Thymus (tissue), 11 donors: ENCODE measurements around the gene REPIN1. TPM values are rescaled to one million over a fixed set of nuclear protein-coding genes. Genes with fewer than 3 reads are reported as not detected.

Experiments used
- DNase-seq, 9 donors: peaks; one replicate each; pipeline ENCODE4 v3.0.0-alpha.2; 2013; ENCODE audit warnings: low spot score in 9 of 9, low read depth in 6 of 9, missing footprints in 1 of 9
- H3K27ac ChIP-seq, 2 donors: one replicate each; pipeline ENCODE4 v1.5.1; 2013; ENCODE audit warnings: control low read depth in 1 of 2, low read depth in 1 of 2, low read length in 1 of 2, mild to moderate bottlenecking in 1 of 2, moderate library complexity in 1 of 2
- H3K27me3 ChIP-seq, 2 donors: one replicate each; pipeline ENCODE4 v1.5.1; 2013; ENCODE audit warnings: low read length in 1 of 2; ENCODE audit not compliant: control insufficient read depth in 2 of 2, insufficient read depth in 1 of 2
- H3K36me3 ChIP-seq, 2 donors: one replicate each; pipeline ENCODE4 v1.5.1; 2013; ENCODE audit warnings: low read length in 1 of 2, mild to moderate bottlenecking in 1 of 2, moderate library complexity in 1 of 2; ENCODE audit not compliant: control insufficient read depth in 2 of 2, insufficient read depth in 2 of 2
- H3K4me1 ChIP-seq, 2 donors: one replicate each; pipeline ENCODE4 v1.5.1; 2013; ENCODE audit warnings: low read length in 2 of 2; ENCODE audit not compliant: control insufficient read depth in 2 of 2, insufficient read depth in 2 of 2
- H3K4me3 ChIP-seq, 2 donors: one replicate each; pipeline ENCODE4 v1.5.1; 2013; ENCODE audit warnings: low read length in 2 of 2, control low read depth in 1 of 2, mild to moderate bottlenecking in 1 of 2
- H3K9me3 ChIP-seq, 2 donors: one replicate each; pipeline ENCODE4 v1.5.1; 2013; ENCODE audit warnings: low read length in 1 of 2, mild to moderate bottlenecking in 1 of 2; ENCODE audit not compliant: control insufficient read depth in 2 of 2, insufficient read depth in 1 of 2
- WGBS: extraction: QIAGEN DNeasy Blood & Tissue Kit; methylation state at CpG from one replicate; pipeline ENCODE4 v1.1.7; 2013; 5-methylcytosine and 5-hydroxymethylcytosine counted together
- polyA plus RNA-seq: library from polyadenylated mRNA; stranded (reverse); fragments of 200-250 nt; gene quantifications from one replicate; pipeline ENCODE4 v1.2.3, GENCODE V29; 2013
- total RNA-seq: library from RNA; stranded (reverse); fragments of 120-200 nt; gene quantifications from one replicate; pipeline ENCODE4 v1.2.4, GENCODE V29; 2013
- donor health status: healthy.

The REPIN1 gene
- total and polyA plus RNA-seq, 2 donors, result 58.9 to 97.0 TPM

GRCh38 chr7:150388709-150389531 is 20.3 kb downstream of the REPIN1 start:
- Histone ChIP-seq H3K27ac (no peak overlapping the region), H3K27me3 (no peaks in the 10 kb centered on the region), H3K4me3 (no peak overlapping the region), H3K4me1 (peaks cover 2 to 28% of the 10 kb centered on the region in 2 donors), H3K9me3 (peaks cover 0 to 2% of the 10 kb centered on the region in 2 donors), H3K36me3 (peaks cover 17 to 28% of the 10 kb centered on the region in 2 donors)
- WGBS, result 94% methylated on average over 20 of the region's 20 CpGs
- DNase-seq, result no peak

GRCh38 chr7:150389532-150389816 is 20.9 kb downstream of the REPIN1 start:
- DNase-seq, result no peak
- H3K27me3 ChIP-seq, result no peaks in the 10 kb centered on the region
- H3K36me3 ChIP-seq, result peaks cover 17 to 28% of the 10 kb centered on the region in 2 donors
- H3K4me3 ChIP-seq, result no peak overlapping the region
- 63% methylated on average over 5 of the region's 5 CpGs for WGBS
- H3K9me3 ChIP-seq, result no peaks in the 10 kb centered on the region
- H3K27ac ChIP-seq, result no peak overlapping the region
- H3K4me1 ChIP-seq, result peaks cover 0 to 22% of the 10 kb centered on the region in 2 donors

GRCh38 chr7:150390205-150390604 is 21.6 kb downstream of the REPIN1 start:
- peaks cover 17 to 28% of the 10 kb centered on the region in 2 donors for H3K36me3 ChIP-seq
- 98% methylated on average over 7 of the region's 7 CpGs for WGBS
- H3K9me3 ChIP-seq, result no peaks in the 10 kb centered on the region
- DNase-seq, result no peak
- H3K4me1 ChIP-seq, result peaks cover 0 to 15% of the 10 kb centered on the region in 2 donors
- H3K27me3 ChIP-seq, result no peaks in the 10 kb centered on the region
- H3K4me3 ChIP-seq, result no peak overlapping the region
- no peak overlapping the region for H3K27ac ChIP-seq

- H3K36me3 ChIP-seq, result peaks cover 36 to 38% of the 10 kb centered on the region in 2 donors
- H3K27ac ChIP-seq, result no peak overlapping the region
- H3K4me1 ChIP-seq, result peaks cover 2 to 5% of the 10 kb centered on the region in 2 donors
- H3K4me3 ChIP-seq, result no peak overlapping the region
- H3K9me3 ChIP-seq, result no peaks in the 10 kb centered on the region
- 97% methylated on average over 3 of the region's 3 CpGs for WGBS
- DNase-seq, result no peak
- H3K27me3 ChIP-seq, result no peaks in the 10 kb centered on the region
Measured at GRCh38 chr7:150393325-150393724, 24.7 kb downstream of the REPIN1 start.

- Histone ChIP-seq H3K4me1 (peaks cover 2 to 5% of the 10 kb centered on the region in 2 donors), H3K9me3 (peaks cover 0 to 3% of the 10 kb centered on the region in 2 donors)
- WGBS, result 99% methylated on average over 20 of the region's 20 CpGs
Measured at GRCh38 chr7:150396426-150396825, 27.8 kb downstream of the REPIN1 start.

GRCh38 chr7:150396851-150397260 is 28.2 kb downstream of the REPIN1 start:
- DNase-seq, result no peak
- H3K27ac ChIP-seq, result no peak overlapping the region
- H3K36me3 ChIP-seq, result peaks cover 30 to 36% of the 10 kb centered on the region in 2 donors
- 98% methylated on average over 48 of the region's 48 CpGs for WGBS
- peaks cover 0 to 3% of the 10 kb centered on the region in 2 donors for H3K9me3 ChIP-seq
- peaks cover 2 to 5% of the 10 kb centered on the region in 2 donors for H3K4me1 ChIP-seq
- H3K27me3 ChIP-seq, result no peaks in the 10 kb centered on the region
- no peak overlapping the region for H3K4me3 ChIP-seq

More at GRCh38 chr7:150396426-150396825, 27.8 kb downstream of the REPIN1 start:
- no peak for DNase-seq
- Histone ChIP-seq H3K27ac (no peak overlapping the region), H3K4me3 (no peak overlapping the region), H3K36me3 (peaks cover 30 to 36% of the 10 kb centered on the region in 2 donors), H3K27me3 (no peaks in the 10 kb centered on the region)

- H3K9me3 ChIP-seq, result peaks cover 0 to 3% of the 10 kb centered on the region in 2 donors
- DNase-seq, result no peak
- H3K27me3 ChIP-seq, result no peaks in the 10 kb centered on the region
- no peak overlapping the region for H3K27ac ChIP-seq
- 98% methylated on average over 91 of the region's 91 CpGs for WGBS
- H3K4me3 ChIP-seq, result no peak overlapping the region
- peaks cover 2 to 5% of the 10 kb centered on the region in 2 donors for H3K4me1 ChIP-seq
- H3K36me3 ChIP-seq, result peaks cover 30 to 36% of the 10 kb centered on the region in 2 donors
Measured at GRCh38 chr7:150397346-150398107, 28.9 kb downstream of the REPIN1 start.

GRCh38 chr7:150398108-150398964 is 29.7 kb downstream of the REPIN1 start:
- H3K4me1 ChIP-seq, result peaks cover 2 to 8% of the 10 kb centered on the region in 2 donors
- H3K27me3 ChIP-seq, result no peaks in the 10 kb centered on the region
- no peak overlapping the region for H3K27ac ChIP-seq
- 97% methylated on average over 27 of the region's 27 CpGs for whole genome bisulfite sequencing
- H3K4me3 ChIP-seq, result no peak overlapping the region
- H3K9me3 ChIP-seq, result peaks cover 0 to 3% of the 10 kb centered on the region in 2 donors
- H3K36me3 ChIP-seq, result peaks cover 29 to 36% of the 10 kb centered on the region in 2 donors
- DNase-seq, result no peak
